Medulla oblongata (tissue), 1 donor: ENCODE measurements around the gene CNFN.
"Not testable (repeated sequence)": the region's sequence is repeated elsewhere in the genome, so short reads cannot be mapped to it uniquely, and the experiment has no call there.

Experiments used
- DNase-seq: peaks from one replicate; pipeline ENCODE4 v3.0.0-alpha.2; 2015; ENCODE audit errors: extremely low spot score

Gene CNFN

DNA sequence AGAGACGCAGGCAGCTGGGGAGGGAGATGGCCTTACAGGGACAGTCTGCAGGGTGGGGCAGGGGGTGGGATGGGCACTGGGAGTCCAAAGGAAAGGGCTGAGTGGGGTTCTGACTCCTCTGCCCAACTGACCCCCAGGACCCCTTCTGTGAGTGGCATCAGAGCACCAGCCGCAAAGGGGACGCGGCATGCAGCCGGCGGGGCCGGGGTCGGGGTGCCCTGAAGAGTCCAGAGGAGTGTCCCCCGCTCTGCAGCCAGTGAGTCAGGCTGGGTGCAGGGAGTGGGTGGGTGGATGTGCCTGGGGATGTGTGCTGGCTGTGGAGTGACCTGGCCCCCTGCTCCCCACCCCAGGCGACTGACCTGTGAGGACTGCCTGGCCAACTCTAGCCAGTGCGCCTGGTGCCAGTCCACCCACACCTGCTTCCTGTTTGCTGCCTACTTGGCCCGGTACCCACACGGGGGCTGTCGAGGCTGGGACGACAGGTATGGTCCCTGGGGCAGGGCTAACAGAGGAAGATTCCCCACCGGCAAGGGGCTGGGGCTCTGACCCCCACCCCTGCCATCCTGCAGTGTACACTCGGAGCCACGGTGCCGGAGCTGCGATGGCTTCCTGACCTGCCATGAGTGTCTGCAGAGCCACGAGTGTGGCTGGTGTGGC, 38.9 kb downstream of the CNFN start:
- no peak for DNase-seq

DNA sequence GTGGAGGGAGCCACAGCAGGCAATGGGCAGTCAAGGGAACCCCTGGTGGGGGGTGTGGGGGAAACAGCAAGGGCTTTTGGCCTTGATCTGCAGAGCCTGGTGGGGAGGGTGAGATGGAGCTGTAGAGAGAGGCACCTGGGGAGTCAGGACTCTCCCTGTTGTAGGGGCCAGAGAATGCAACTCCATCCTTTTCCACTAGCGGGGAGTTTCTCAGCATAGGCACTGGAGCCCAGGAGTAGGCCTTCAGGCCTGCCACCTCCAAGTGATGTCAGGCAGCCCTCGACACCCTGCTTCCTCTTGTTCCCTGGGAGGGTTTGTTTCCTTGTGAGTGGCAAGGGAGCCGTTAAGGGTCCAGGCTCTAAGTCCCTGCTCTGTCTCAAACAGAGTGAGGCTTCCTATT, 39.7 kb downstream of the CNFN start:
- DNase-seq: no peak

DNA sequence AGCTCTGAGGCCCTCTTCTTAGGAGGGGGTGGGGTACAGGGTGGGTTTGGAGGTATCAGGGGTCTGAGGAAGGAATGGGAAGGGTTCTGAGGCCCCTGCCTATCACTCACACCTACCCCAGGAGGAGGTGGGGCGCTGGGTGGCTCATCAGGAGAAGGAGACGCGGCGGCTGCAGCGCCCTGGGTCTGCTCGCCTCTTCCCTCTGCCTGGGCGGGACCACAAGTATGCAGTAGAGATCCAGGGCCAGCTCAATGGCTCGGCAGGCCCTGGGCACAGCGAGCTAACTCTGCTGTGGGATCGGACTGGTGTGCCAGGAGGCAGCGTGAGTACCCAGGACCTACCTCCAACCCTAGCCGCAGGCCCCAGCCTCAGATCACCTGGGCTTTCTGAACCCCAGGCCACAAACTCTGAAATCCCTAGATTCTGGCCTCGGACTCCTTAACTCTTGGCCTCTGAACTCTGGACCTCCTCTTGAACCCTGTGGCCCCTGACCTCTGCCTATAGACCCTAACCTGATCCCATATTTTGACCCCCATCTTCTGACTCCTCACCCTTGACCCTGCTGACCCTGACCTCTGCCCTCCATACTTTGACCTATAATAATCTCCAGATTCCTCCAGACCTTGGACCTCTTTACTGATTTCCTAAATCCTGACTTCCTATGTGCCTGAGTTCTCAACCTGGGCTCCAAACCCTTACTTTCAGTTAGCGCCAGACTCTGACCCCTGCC, 40.6 kb downstream of the CNFN start:
- DNase-seq: no peak

DNA sequence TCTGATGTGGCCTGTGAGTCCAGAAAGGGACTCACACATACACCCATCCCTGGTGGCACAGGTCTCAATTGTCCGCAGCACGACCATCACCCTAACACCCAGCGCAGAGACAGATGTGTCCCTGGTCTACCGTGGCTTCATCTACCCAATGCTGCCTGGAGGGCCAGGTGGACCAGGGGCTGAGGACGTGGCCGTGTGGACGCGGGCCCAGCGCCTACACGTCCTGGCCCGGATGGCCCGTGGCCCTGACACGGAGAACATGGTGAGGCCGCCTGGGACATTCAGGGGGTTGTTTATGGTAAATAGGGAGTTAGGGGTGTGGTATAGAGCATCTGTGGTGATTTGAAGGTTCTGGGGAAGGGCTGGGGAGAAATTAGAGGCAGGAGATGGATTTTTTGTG, 41.9 kb downstream of the CNFN start:
- no peak for DNase-seq

DNA sequence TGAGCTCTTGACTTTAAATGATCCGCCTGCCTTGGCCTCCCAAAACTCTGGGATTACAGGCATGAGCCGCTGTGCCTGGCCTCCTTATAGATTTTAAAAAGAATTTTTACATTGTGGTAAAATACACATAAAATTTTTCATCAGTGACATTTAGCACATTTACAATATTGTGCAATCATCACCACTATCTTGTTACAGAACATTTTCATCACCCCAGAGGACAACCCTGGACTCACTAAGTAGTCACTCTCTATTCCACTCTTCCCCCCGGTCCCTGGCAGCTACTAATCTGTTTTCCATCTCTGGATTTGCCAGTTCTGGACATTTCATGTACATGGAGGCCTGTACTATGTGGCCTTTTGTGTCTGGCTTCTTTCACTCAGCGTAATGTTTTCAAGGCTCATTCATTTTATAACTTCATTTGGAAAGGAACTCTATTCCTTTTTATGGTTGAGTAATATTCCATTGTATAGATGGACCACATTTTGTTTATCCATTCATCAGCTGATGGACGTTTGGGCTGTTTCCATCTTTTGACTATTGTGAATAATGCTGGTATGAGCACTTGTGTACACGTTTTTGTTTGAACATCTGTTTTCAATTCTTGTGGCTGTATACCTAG, 44.8 kb downstream of the CNFN start:
- no peak for DNase-seq

DNA sequence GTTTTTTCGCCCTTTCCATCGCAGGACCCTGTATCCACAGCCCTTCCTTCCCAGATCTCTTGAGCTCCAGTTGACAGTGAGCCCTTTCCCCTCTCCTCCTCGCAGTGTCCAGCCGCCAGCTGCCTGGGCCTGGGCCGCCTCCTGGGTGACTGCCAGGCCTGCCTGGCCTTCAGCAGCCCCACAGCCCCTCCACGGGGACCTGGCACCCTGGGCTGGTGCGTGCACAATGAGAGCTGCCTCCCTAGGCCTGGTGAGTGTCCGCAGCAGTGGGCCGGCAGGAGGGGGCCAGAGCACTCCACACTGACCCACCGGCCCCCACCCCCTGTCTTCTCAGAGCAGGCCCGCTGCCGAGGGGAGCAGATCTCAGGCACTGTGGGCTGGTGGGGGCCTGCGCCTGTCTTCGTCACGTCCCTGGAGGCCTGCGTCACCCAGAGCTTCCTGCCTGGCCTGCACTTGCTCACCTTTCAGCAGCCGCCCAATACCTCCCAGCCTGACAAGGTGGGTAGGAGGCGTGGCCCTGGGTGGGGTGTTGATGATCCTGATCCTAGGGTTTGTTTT, 45.7 kb downstream of the CNFN start:
- DNase-seq: no peak

DNA sequence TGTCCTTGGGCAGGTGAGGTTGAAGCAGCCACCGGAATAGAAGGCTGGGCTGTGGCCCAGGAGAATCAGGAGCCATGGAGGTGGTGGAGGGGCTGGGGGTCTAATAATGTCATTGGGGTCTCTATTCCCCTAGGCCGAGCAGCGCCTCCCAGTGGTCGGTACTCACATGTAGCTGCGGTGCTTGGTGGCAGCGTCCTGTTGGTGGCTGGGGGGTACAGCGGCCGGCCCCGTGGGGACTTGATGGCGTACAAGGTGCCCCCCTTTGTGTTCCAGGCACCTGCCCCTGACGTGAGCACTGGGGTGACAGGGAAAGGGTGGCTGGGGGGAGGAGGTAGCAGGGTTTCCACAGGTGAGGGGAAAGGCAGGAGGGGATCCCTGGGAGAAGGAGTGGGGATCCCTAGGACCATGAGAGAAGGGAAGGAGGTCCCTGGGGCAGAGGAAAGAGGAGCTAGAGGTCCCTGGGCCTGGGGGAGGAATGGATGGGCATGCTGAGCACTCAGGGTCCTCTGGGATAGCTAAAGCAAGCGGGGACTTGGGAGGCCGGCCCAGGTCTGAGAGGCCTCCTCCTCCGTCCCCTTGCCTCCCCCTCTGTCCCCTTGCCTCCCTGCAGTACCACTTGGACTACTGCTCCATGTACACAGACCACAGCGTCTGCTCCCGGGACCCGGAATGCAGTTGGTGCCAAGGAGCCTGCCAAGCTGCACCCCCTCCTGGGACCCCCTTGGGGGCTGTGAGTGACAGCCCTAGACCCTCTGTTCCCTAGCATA, 46.6 kb downstream of the CNFN start:
- no peak for DNase-seq

DNA sequence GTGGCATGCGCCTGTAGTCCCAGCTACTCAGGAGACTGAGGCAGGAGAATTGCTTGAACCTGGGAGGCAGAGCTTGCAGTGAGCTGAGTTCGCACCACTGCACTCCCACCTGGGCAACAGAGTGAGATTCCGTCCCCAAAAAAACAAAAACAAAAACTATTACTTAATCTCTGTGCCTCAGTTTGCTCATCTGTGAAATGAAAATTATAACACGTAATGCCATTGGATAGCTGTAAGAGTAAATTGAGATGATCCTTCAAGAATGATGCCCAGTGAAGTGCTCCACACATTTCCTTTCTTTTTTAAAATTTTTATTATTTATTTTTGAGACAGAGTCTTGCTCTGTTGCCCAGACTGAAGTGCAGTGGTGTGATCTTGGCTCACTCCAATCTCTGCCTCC, 50.2 kb downstream of the CNFN start:
- DNase-seq: not testable (repeated sequence)

DNA sequence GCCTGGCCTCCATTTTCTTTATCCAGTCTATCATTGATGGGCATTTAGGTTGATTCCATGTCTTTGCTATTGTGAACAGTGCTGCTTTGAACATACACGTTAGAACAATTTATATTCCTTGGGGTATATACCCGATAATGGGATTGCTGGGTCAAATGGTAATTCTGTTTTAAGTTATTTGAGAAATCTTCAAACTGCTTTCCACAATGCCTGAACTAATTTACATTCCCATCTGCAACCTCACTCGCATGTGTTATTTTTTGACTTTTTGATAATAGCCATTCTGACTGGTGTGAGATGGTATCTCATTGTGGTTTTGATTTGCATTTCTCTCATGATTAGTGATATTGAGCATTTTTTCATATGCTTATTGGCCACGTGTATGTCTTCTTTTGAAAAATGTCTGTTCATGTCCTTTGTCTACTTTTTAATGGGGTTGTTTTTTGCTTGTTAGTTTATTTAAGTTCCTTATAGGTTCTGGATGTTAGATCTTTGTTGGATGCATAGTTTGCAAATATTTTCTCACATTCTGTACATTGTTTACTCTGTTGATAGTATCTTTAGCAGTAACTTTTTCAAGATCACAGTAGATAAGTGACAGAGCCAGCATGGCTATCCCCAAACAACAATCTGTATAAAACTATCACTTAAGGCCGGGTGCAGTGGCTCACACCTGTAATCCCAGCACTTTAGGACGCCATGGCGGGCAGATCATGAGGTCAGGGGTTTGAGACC, 50.8 kb downstream of the CNFN start:
- not testable (repeated sequence) for DNase-seq
